HCT116 (cell line): Measurements from ENCODE around the gene TEKT2. TPM values are rescaled to one million over a fixed set of nuclear protein-coding genes. Genes with fewer than 3 reads are reported as not detected.

Experiments
- ATAC-seq: fragments of 200-7000 bp; cut with Tn5 transposase; 2 replicates; pipeline ENCODE4 v1.9.1; 2020; ENCODE audit warnings: mild to moderate bottlenecking, moderate library complexity
- BruUV-seq: library from RNA; stranded (reverse); fragments of 400-500 nt; replicated peaks from 2 replicates; lab custom pipeline; 2021; lab: Mats Ljungman, UMichigan
- CTCF ChIA-PET: fragments of 300-600 bp; sonication (Branson Sonifier 250); formaldehyde crosslinking; loops from one replicate; lab custom pipeline; 2021; ENCODE audit warnings: antibody characterized with exemption; lab: Charles Lee
- POLR2A ChIA-PET: fragments of 300-600, 350-600 bp; sonication (Branson Sonifier 250); formaldehyde crosslinking; loops from one replicate; lab custom pipeline; 2021; ENCODE audit warnings: antibody characterized with exemption; lab: Charles Lee
- RAD21 ChIA-PET, 2 experiments: fragments of 300-600 bp; sonication (Branson Sonifier 250); formaldehyde crosslinking; loops; one replicate each; lab custom pipeline; 2023; ENCODE audit warnings: low total read pairs in 2 of 2; ENCODE audit not compliant: uncharacterized antibody in 2 of 2, unreplicated experiment in 2 of 2, low non-redundant PET in 1 of 2; lab: Charles Lee
- DNase-seq: peaks from one replicate; pipeline ENCODE4 v3.0.0-alpha.2; 2010; ENCODE audit warnings: low read depth, low spot score
- H2AFZ ChIP-seq: fragments of 200-600 bp; shearing (Covaris generic), sonication (generic); 2 replicates; pipeline ENCODE4 v1.6.1; 2017; ENCODE audit warnings: low read depth, mixed run types, mixed read lengths, antibody characterized with exemption, low read length; ENCODE audit not compliant: poor library complexity, severe bottlenecking
- H3K27ac ChIP-seq: 2 replicates; pipeline ENCODE4 v1.5.1; 2012; ENCODE audit warnings: low read depth, low read length
- H3K27me3 ChIP-seq: fragments of 200-600 bp; sonication (generic); 2 replicates; pipeline ENCODE4 v1.6.1; 2016; ENCODE audit warnings: mixed run types, low read length, mixed read lengths; ENCODE audit not compliant: insufficient read depth
- H3K36me3 ChIP-seq, 2 experiments: fragments of 200-500 bp in 1 of 2; fragments of 200-600 bp in 1 of 2; sonication (Bioruptor generic) in 1 of 2; sonication (generic) in 1 of 2; 2 replicates each; pipeline versions ENCODE4 v1.5.1 to v1.6.1; 2014 to 2016; ENCODE audit warnings: low read length in 2 of 2, inconsistent platforms in 1 of 2, mixed read lengths in 1 of 2, mixed run types in 1 of 2; ENCODE audit not compliant: insufficient read depth in 2 of 2, control insufficient read depth in 1 of 2
- H3K4me1 ChIP-seq, 2 experiments: fragments of 200-600 bp in 1 of 2; sonication (generic) in 1 of 2; 2 replicates each; pipeline versions ENCODE4 v1.5.1 to v1.6.1; 2012 to 2017; ENCODE audit warnings: low read length in 2 of 2, inconsistent platforms in 1 of 2, mild to moderate bottlenecking in 1 of 2, mixed read lengths in 1 of 2, mixed run types in 1 of 2, moderate library complexity in 1 of 2; ENCODE audit not compliant: insufficient read depth in 2 of 2, control insufficient read depth in 1 of 2
- H3K4me2 ChIP-seq: fragments of 200-600 bp; sonication (generic); 2 replicates; pipeline ENCODE4 v1.6.1; 2017; ENCODE audit warnings: mixed run types, low read length, mixed read lengths
- H3K4me3 ChIP-seq, 2 experiments: fragments of 200-600 bp in 1 of 2; sonication (generic) in 1 of 2; replicated peaks in 1 of 2; 2 replicates each; pipeline ENCODE4 v1.5.1; 2011 to 2016; ENCODE audit warnings: low read length in 2 of 2, control low read depth in 1 of 2, low read depth in 1 of 2, mild to moderate bottlenecking in 1 of 2, mixed read lengths in 1 of 2, mixed run types in 1 of 2
- H3K79me2 ChIP-seq: fragments of 200-600 bp; sonication (generic); 2 replicates; pipeline ENCODE4 v1.6.1; 2017; ENCODE audit warnings: mild to moderate bottlenecking, mixed run types, low read length, moderate library complexity, mixed read lengths; ENCODE audit not compliant: insufficient read depth
- H3K9ac ChIP-seq: fragments of 200-600 bp; sonication (generic); 2 replicates; pipeline ENCODE4 v1.6.1; 2016; ENCODE audit warnings: low read length, mixed read lengths
- H3K9me2 ChIP-seq: fragments of 200-600 bp; sonication (generic), shearing (Covaris generic); 2 replicates; pipeline ENCODE4 v1.6.1; 2017; ENCODE audit warnings: mixed run types, mild to moderate bottlenecking, moderate library complexity; ENCODE audit not compliant: insufficient read depth
- H3K9me3 ChIP-seq, 2 experiments: fragments of 200-500 bp in 1 of 2; fragments of 200-600 bp in 1 of 2; sonication (Bioruptor generic) in 1 of 2; sonication (generic) in 1 of 2; 2 replicates each; pipeline ENCODE4 v1.6.1; 2014 to 2017; ENCODE audit warnings: low read length in 2 of 2, mixed read lengths in 2 of 2, inconsistent platforms in 1 of 2, low read depth in 1 of 2, mild to moderate bottlenecking in 1 of 2, mixed run types in 1 of 2, moderate library complexity in 1 of 2; ENCODE audit not compliant: control insufficient read depth in 1 of 2, insufficient read depth in 1 of 2
- H4K20me1 ChIP-seq: fragments of 200-600 bp; sonication (generic), shearing (Covaris generic); 2 replicates; pipeline ENCODE4 v1.6.1; 2017; ENCODE audit warnings: mixed run types, mild to moderate bottlenecking, moderate library complexity; ENCODE audit not compliant: insufficient read depth
- EZH2phosphoT487 ChIP-seq: fragments of 200-600 bp; IDR thresholded peaks from 2 replicates; pipeline ENCODE4 v1.6.1; 2018; ENCODE audit warnings: antibody characterized with exemption, borderline replicate concordance
- FOSL1 ChIP-seq: IDR thresholded peaks from 2 replicates; pipeline ENCODE4 v1.6.1; 2012; ENCODE audit warnings: low read depth
- RAD21 ChIP-seq: IDR thresholded peaks from 2 replicates; pipeline ENCODE4 v1.6.1; 2012; ENCODE audit warnings: low read depth, mild to moderate bottlenecking
- SP1 ChIP-seq: IDR thresholded peaks from 2 replicates; pipeline ENCODE4 v1.6.1; 2012; ENCODE audit warnings: low read depth
- TCF7L2 ChIP-seq: IDR thresholded peaks from 2 replicates; pipeline ENCODE4 v1.7.0; 2011; ENCODE audit warnings: borderline replicate concordance, inconsistent platforms; ENCODE audit not compliant: insufficient read depth, insufficient read length; ENCODE audit errors: extremely low read depth
- ZNF274 ChIP-seq: fragments of 200-500 bp; sonication (Bioruptor generic); IDR thresholded peaks from 2 replicates; pipeline ENCODE4 v1.6.1; 2014; ENCODE audit warnings: mild to moderate bottlenecking, low read depth, low read length, inconsistent platforms
- intact Hi-C: fragments of 100-400 bp; cut with micrococcal nuclease; formaldehyde crosslinking; loops from 2 replicates; pipeline ENCODE4 v1.10.0; 2022
- total RNA-seq: library from RNA; stranded (reverse); gene quantifications from one replicate; pipeline ENCODE4 v1.2.1, GENCODE V29; 2021; ENCODE audit not compliant: unreplicated experiment
- TF ChIP-seq, protein P1 (sequence below), 3 experiments: fragments of 200-600 bp in 1 of 3; sonication (generic) in 1 of 3; IDR thresholded peaks in 2 of 3; conservative IDR thresholded peaks in 1 of 3; 2 replicates each; pipeline ENCODE4 v1.5.1; 2012 to 2017; ENCODE audit warnings: low read depth in 2 of 3, low read length in 2 of 3, antibody characterized with exemption in 1 of 3, borderline replicate concordance in 1 of 3, control low read depth in 1 of 3, mild to moderate bottlenecking in 1 of 3, mixed read lengths in 1 of 3, mixed run types in 1 of 3, moderate library complexity in 1 of 3; ENCODE audit not compliant: insufficient read depth in 1 of 3
- TF ChIP-seq, protein P2 (sequence below): IDR thresholded peaks from 2 replicates; pipeline ENCODE4 v1.6.1; 2012

Gene TEKT2
- total RNA-seq, 1 experiment from 2014 or later = not detected

DNA sequence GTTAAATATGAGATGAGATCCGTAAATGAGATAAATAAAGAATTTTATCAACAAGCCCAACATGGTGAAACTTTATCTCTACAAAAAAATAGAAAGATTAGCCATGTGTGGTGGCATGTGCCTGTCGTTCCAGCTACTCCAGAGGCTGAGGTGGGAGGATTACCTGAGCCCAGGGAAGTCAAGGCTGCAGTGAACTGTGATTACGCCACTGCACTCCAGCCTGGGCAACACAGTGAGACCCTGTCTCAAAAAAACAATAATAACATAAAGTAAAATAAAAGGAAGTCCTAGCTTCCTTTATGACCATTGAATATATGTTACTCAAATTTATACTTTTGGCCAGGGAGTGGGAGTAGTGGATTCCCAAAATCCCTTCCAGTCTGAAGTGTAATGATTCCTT lies 48.7 kb upstream of the TEKT2 start:
- Histone ChIP-seq H2AFZ (no peak overlapping the region), H3K4me3 (no peak overlapping the region), H3K9me2 (no peaks in the 10 kb centered on the region), H3K9me3 (no peaks in the 10 kb centered on the region), H3K36me3 (peaks cover 5 to 6% of the 10 kb centered on the region in 2 experiments; a peak in 3 of 4 replicates), H4K20me1 (no peaks in the 10 kb centered on the region; the same call in 1 of the 2 replicates), H3K4me2 (no peak overlapping the region), H3K4me1 (peaks cover 0 to 11% of the 10 kb centered on the region in 2 experiments; a peak in 2 of 4 replicates), H3K27me3 (no peaks in the 10 kb centered on the region), H3K9ac (no peak overlapping the region), H3K27ac (no peak overlapping the region), H3K79me2 (no peaks in the 10 kb centered on the region)
- no peak for DNase-seq
- ChIA-PET RAD21 (no interaction called here), CTCF (no interaction called here), POLR2A (no interaction called here)
- BruUV-seq = no TSS peak
- no peak for ATAC-seq
- TF ChIP-seq RAD21 (no peak), ZNF274 (no peak)
- intact Hi-C loops = no loop called here

DNA sequence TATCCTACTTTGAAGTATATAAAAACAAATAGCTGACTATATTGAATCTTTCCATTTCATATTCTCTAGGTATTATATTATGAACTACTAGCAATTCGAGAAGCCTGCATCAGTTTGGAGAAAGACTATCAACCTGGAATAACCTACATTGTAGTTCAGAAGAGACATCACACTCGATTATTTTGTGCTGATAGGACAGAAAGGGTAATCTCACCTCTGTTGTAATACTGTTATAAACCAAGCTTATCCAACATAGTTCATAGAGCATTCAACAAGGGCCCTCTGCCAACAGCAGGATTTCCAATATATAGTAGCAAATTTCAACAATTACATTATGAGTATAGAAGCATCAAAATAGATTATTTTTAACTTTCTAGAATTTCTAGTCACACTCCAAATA lies 43.7 kb upstream of the TEKT2 start:
- no peaks in the 10 kb centered on the region for H3K79me2 ChIP-seq
- TF ChIP-seq TCF7L2 (no peak), RAD21 (no peak), EZH2phosphoT487 (no peak), SP1 (no peak), FOSL1 (no peak)
- TF ChIP-seq, protein P1, sequence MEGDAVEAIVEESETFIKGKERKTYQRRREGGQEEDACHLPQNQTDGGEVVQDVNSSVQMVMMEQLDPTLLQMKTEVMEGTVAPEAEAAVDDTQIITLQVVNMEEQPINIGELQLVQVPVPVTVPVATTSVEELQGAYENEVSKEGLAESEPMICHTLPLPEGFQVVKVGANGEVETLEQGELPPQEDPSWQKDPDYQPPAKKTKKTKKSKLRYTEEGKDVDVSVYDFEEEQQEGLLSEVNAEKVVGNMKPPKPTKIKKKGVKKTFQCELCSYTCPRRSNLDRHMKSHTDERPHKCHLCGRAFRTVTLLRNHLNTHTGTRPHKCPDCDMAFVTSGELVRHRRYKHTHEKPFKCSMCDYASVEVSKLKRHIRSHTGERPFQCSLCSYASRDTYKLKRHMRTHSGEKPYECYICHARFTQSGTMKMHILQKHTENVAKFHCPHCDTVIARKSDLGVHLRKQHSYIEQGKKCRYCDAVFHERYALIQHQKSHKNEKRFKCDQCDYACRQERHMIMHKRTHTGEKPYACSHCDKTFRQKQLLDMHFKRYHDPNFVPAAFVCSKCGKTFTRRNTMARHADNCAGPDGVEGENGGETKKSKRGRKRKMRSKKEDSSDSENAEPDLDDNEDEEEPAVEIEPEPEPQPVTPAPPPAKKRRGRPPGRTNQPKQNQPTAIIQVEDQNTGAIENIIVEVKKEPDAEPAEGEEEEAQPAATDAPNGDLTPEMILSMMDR (IDR thresholded peaks at IDR 0.05 in 2 of 3, conservative IDR thresholded peaks at IDR 0.05 in 1 of 3; ENCODE audit: borderline replicate concordance in 1 of 3, insufficient read depth in 1 of 3, low read depth in 2 of 3, low read length in 2 of 3) = no peak
- TF ChIP-seq, protein P2, sequence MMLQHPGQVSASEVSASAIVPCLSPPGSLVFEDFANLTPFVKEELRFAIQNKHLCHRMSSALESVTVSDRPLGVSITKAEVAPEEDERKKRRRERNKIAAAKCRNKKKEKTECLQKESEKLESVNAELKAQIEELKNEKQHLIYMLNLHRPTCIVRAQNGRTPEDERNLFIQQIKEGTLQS = no peak
- ChIA-PET CTCF (no interaction called here), RAD21 (no interaction called here), POLR2A (no interaction called here)
- no peak overlapping the region for H3K9ac ChIP-seq
- no peak for DNase-seq
- H3K4me3 ChIP-seq = no peak overlapping the region
- no peak overlapping the region for H3K4me2 ChIP-seq
- no peaks in the 10 kb centered on the region for H4K20me1 ChIP-seq
- H3K9me2 ChIP-seq = no peaks in the 10 kb centered on the region
- ATAC-seq = no peak
- intact Hi-C loops = no loop called here
- no peaks in the 10 kb centered on the region for H3K9me3 ChIP-seq
- peaks cover 15 to 17% of the 10 kb centered on the region in 2 experiments; a peak in 3 of 4 replicates for H3K36me3 ChIP-seq
- no peaks in the 10 kb centered on the region for H3K4me1 ChIP-seq
- H2AFZ ChIP-seq = no peak overlapping the region
- H3K27me3 ChIP-seq = no peaks in the 10 kb centered on the region
- H3K27ac ChIP-seq = no peak overlapping the region
- BruUV-seq = no TSS peak
